Gastrocnemius medialis (tissue), 4 donors: Measurements from ENCODE around the gene PTPRM. TPM values are rescaled to one million over a fixed set of nuclear protein-coding genes. Genes with fewer than 3 reads are reported as not detected.
"Not testable (repeated sequence)": the region's sequence is repeated elsewhere in the genome, so short reads cannot be mapped to it uniquely, and the experiment has no call there.

ENCODE experiments used
- ATAC-seq, 2 donors: fragments of 150-250 bp; one replicate each; pipeline ENCODE4 v1.9.1; 2016
- DNase-seq, 2 donors: peaks; one replicate each; pipeline ENCODE4 v3.0.0-alpha.2; 2019
- H3K27ac ChIP-seq, 4 donors: fragments of 200-600 bp; sonication (generic); 1 replicate in 1 of 4; 2 replicates in 3 of 4; pipeline ENCODE4 v1.5.1; 2016 to 2018; ENCODE audit warnings: mild to moderate bottlenecking in 2 of 4, moderate library complexity in 1 of 4
- H3K27me3 ChIP-seq, 3 donors: fragments of 200-600 bp; sonication (generic) in 2 of 3; 1 replicate in 1 of 3; 2 replicates in 2 of 3; pipeline versions ENCODE4 v1.5.1 to v1.6.0; 2016 to 2019; ENCODE audit warnings: mild to moderate bottlenecking in 1 of 3, moderate library complexity in 1 of 3
- H3K36me3 ChIP-seq, 2 donors: fragments of 200-600 bp; sonication (generic) in 1 of 2; one replicate each; pipeline ENCODE4 v1.5.1; 2017 to 2018
- H3K4me1 ChIP-seq, 2 donors: fragments of 200-600 bp; sonication (generic) in 1 of 2; one replicate each; pipeline ENCODE4 v1.5.1; 2016 to 2017; ENCODE audit warnings: mild to moderate bottlenecking in 2 of 2
- H3K4me3 ChIP-seq, 4 donors: fragments of 200-600 bp; sonication (generic) in 3 of 4; 1 replicate in 1 of 4; 2 replicates in 3 of 4; pipeline ENCODE4 v1.5.1; 2016 to 2019; ENCODE audit warnings: mild to moderate bottlenecking in 2 of 4
- H3K9me3 ChIP-seq, 3 donors: fragments of 200-600 bp; sonication (generic) in 2 of 3; 1 replicate in 1 of 3; 2 replicates in 2 of 3; pipeline ENCODE4 v1.5.1; 2016 to 2019
- CTCF ChIP-seq, 5 experiments: fragments of 450-650 bp in 3 of 5; fragments of 200-600 bp in 2 of 5; sonication (generic) in 2 of 5; IDR thresholded peaks in 4 of 5; conservative IDR thresholded peaks in 1 of 5; 1 replicate in 4 of 5; 2 replicates in 1 of 5; pipeline ENCODE4 v1.5.1; 2016 to 2019; ENCODE audit warnings: antibody characterized with exemption in 5 of 5, mild to moderate bottlenecking in 3 of 5, moderate library complexity in 3 of 5
- POLR2A ChIP-seq, 2 donors: fragments of 450-650 bp; IDR thresholded peaks; one replicate each; pipeline ENCODE4 v1.6.1; 2017; ENCODE audit warnings: antibody characterized with exemption in 2 of 2, mild to moderate bottlenecking in 2 of 2, moderate library complexity in 2 of 2
- in situ Hi-C, 4 donors: fragments of 200-750 bp; cut with MboI; loops; one replicate each; pipeline versions ENCODE4 v1.15.0 to v1.8.0; 2017; ENCODE audit warnings: low sequenced_read_pairs in 4 of 4
- intact Hi-C: fragments of 100-400 bp; cut with DNase I; formaldehyde crosslinking; loops from one replicate; pipeline ENCODE4 v1.15.1; 2023; ENCODE audit warnings: low total_unique reads
- total RNA-seq, 4 donors: library from RNA; depleted of rRNA; stranded (reverse); fragments of >200 nt; gene quantifications; one replicate each; pipeline versions ENCODE4 v1.1.0 to v1.2.3, GENCODE V29; 2016

PTPRM gene
- total RNA-seq, 4 donors from 2014 or later = 52.6 to 79.3 (median 63.8) TPM

DNA sequence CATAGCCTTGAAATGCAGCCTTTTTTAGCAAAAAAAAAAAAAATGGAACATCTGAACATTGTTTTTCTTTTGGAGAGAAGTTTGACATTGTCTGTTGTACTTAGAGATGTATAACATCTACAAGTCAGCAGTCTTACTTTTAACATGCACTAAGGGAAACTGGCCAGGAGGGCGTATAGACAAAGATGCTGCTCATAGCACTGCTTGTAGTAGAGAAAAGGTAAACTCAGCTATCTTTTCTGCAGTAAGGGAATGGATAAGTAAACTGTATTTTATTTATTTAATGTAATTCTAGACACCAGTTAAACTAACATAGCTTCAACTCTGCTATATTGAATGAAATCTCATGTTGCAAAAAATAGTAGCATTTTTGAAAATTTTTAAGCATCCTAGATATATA is 489.6 kb downstream of the PTPRM start:
- ATAC-seq = no peak
- no peak for TF ChIP-seq CTCF (IDR thresholded peaks at IDR 0.05 in 4 of 5, conservative IDR thresholded peaks at IDR 0.05 in 1 of 5)
- no peak for TF ChIP-seq POLR2A (IDR thresholded peaks at IDR 0.05)
- Histone ChIP-seq H3K36me3 (no peaks in the 10 kb centered on the region), H3K4me3 (no peak overlapping the region), H3K27me3 (no peaks in the 10 kb centered on the region), H3K4me1 (peaks cover 15 to 18% of the 10 kb centered on the region in 2 donors), H3K9me3 (no peaks in the 10 kb centered on the region), H3K27ac (no peak overlapping the region)
- in situ Hi-C loops = no loop called here
- intact Hi-C loops = loop anchor here (10.0 kb wide), 1 partner anchor 548 kb away; the partner anchor contains the start of gene RAB12
- no peak for DNase-seq

GRCh38 chr18:8063152-8063551 is 496.0 kb downstream of the PTPRM start:
- H3K27ac ChIP-seq, H3K27me3 ChIP-seq, H3K9me3 ChIP-seq, H3K4me1 ChIP-seq, ATAC-seq, intact Hi-C loops, H3K36me3 ChIP-seq, H3K4me3 ChIP-seq, DNase-seq, in situ Hi-C loops: not testable (repeated sequence)

- Histone ChIP-seq H3K36me3 (no peaks in the 10 kb centered on the region), H3K4me1 (peaks cover 0 to 8% of the 10 kb centered on the region in 2 donors), H3K4me3 (no peak overlapping the region), H3K9me3 (no peaks in the 10 kb centered on the region), H3K27me3 (no peaks in the 10 kb centered on the region), H3K27ac (no peak overlapping the region)
- in situ Hi-C loops (no loop called here), intact Hi-C loops (no loop called here)
- no peak for ATAC-seq
- TF ChIP-seq CTCF (IDR thresholded peaks at IDR 0.05 in 4 of 5, conservative IDR thresholded peaks at IDR 0.05 in 1 of 5) = no peak
- TF ChIP-seq POLR2A (IDR thresholded peaks at IDR 0.05) = no peak
- no peak for DNase-seq
Observed at GRCh38 chr18:8063733-8064132, 496.6 kb downstream of the PTPRM start.

DNA sequence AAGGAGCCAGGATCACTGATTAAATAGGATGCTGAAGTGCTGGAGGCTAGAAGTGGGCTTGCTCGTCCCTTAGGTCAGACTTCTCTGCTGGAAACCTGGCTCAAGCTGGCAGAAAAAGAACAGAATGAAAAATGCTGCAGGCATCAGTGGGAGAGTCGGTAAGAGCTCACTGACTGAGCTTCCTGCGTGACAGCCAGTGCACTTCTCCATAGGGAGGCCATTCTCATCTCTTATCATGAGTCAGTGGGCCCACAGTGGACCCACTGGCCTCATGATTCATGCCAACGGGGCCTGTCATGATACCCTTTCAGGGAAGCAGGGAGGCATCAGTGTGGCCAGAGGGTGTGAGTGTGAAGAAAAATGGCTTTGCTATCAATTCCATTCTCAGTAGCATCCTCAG is 498.2 kb downstream of the PTPRM start:
- Histone ChIP-seq H3K4me3 (no peak overlapping the region), H3K27ac (no peak overlapping the region), H3K36me3 (no peaks in the 10 kb centered on the region), H3K4me1 (peaks cover 8% of the 10 kb centered on the region in 2 donors), H3K27me3 (no peaks in the 10 kb centered on the region), H3K9me3 (no peaks in the 10 kb centered on the region)
- in situ Hi-C loops (no loop called here), intact Hi-C loops (no loop called here)
- ATAC-seq = no peak
- no peak for TF ChIP-seq CTCF (IDR thresholded peaks at IDR 0.05 in 4 of 5, conservative IDR thresholded peaks at IDR 0.05 in 1 of 5)
- TF ChIP-seq POLR2A (IDR thresholded peaks at IDR 0.05) = no peak
- DNase-seq = no peak

GRCh38 chr18:8065773-8066172 is 498.7 kb downstream of the PTPRM start:
- Histone ChIP-seq H3K4me1 (peaks cover 8% of the 10 kb centered on the region in 2 donors), H3K9me3 (no peaks in the 10 kb centered on the region)
- in situ Hi-C loops = no loop called here

More at GRCh38 chr18:8065773-8066172, 498.7 kb downstream of the PTPRM start:
- no peaks in the 10 kb centered on the region for H3K27me3 ChIP-seq
- DNase-seq = no peak
- intact Hi-C loops = no loop called here
- H3K27ac ChIP-seq = no peak overlapping the region
- TF ChIP-seq POLR2A (IDR thresholded peaks at IDR 0.05) (no peak), CTCF (IDR thresholded peaks at IDR 0.05 in 4 of 5, conservative IDR thresholded peaks at IDR 0.05 in 1 of 5) (no peak)
- no peaks in the 10 kb centered on the region for H3K36me3 ChIP-seq
- no peak overlapping the region for H3K4me3 ChIP-seq
- ATAC-seq = no peak
